ENCODE measurements around the gene TARBP1.

Gene TARBP1

DNA sequence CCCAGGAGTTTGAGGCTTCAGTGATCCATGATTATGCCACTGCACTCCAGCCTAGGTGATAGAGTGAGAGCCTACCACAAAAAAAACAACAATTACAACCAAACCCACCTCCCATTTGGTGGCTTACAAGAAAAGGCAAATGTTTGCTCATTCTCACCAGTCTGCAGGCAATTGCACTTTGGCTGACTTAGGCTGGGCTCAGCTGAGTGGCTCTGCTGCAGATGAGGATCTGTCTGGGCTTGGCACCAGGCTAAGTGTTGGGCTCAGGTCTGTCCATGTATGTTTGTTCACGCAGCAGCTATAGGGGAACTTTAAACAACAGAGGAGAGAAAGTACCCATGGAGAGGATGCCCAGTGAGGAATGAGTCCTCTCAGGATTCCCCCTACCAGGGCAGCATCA lies 133.7 kb downstream of the TARBP1 start:
- no peak for DNase-seq (ENCODE audit: low read depth)

DNA sequence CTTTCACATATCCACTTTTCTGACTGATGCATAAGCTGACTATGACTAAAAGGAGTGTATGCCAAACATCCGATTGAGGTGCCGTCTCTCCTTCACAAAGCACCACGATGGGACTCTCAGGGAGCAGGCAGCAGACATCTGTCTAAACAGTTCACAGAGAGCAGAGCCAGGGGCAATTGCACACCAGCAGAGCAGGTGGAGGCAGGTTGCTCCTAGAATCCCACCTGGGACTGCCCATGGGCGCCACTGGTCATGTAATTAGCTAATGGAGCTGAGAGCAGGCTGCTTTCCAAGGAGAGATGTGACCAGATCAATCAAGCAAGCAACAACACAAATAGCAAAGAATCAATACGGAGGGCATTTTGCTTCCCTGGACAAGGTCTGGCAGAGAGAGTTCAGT lies 136.2 kb downstream of the TARBP1 start:
- no peak for DNase-seq (ENCODE audit: low read depth)

Measured in stimulated activated CD8-positive, alpha-beta memory T cell treated with anti-CD3 and anti-CD28 coated beads, Interleukin-4, amount 100 ng/mL, for 24 hours (primary cell).